Activated B cell treated with CpG ODN at 0.5 μM for 24 hours (primary cell): Measurements from ENCODE around the gene DAZAP1. TPM values are rescaled to one million over a fixed set of nuclear protein-coding genes. Genes with fewer than 3 reads are reported as not detected.

ENCODE experiments used
- ATAC-seq: fragments of 200-7000 bp; cut with Tn5 transposase; one replicate; pipeline ENCODE4 v1.10.0; 2021; ENCODE audit warnings: low read depth, mild to moderate bottlenecking, moderate library complexity
- CTCF ChIA-PET: fragments of 350-600 bp; sonication (Branson Sonifier 250); formaldehyde crosslinking; loops from one replicate; lab custom pipeline; 2021; ENCODE audit warnings: antibody characterized with exemption; lab: Charles Lee
- POLR2A ChIA-PET: fragments of 350-600 bp; sonication (Branson Sonifier 250); formaldehyde crosslinking; loops from one replicate; lab custom pipeline; 2021; ENCODE audit warnings: antibody characterized with exemption; lab: Charles Lee
- DNase-seq: peaks from one replicate; pipeline ENCODE4 v3.0.0; 2022
- H3K27ac Mint-ChIP-seq: one replicate; pipeline ENCODE4 v1.8.0; 2020; ENCODE audit warnings: mixed read lengths
- H3K27me3 Mint-ChIP-seq: one replicate; pipeline ENCODE4 v1.8.0; 2021; ENCODE audit warnings: mixed read lengths
- H3K36me3 Mint-ChIP-seq: one replicate; pipeline ENCODE4 v1.8.0; 2021; ENCODE audit warnings: low read depth, mixed read lengths
- H3K4me1 Mint-ChIP-seq: one replicate; pipeline ENCODE4 v1.8.0; 2021; ENCODE audit warnings: mixed read lengths
- H3K4me3 Mint-ChIP-seq: one replicate; pipeline ENCODE4 v1.8.0; 2020; ENCODE audit warnings: mild to moderate bottlenecking, mixed read lengths
- H3K9me3 Mint-ChIP-seq: one replicate; pipeline ENCODE4 v1.8.0; 2020; ENCODE audit warnings: mixed read lengths
- CTCF ChIP-seq: fragments of 200-600 bp; IDR thresholded peaks from one replicate; pipeline ENCODE4 v1.8.0; 2022; ENCODE audit warnings: antibody characterized with exemption, mild to moderate bottlenecking
- intact Hi-C: fragments of 100-400 bp; cut with micrococcal nuclease; formaldehyde crosslinking; loops from one replicate; pipeline ENCODE4 v1.15.1; 2024
- total RNA-seq: library from RNA; stranded (reverse); gene quantifications from 2 replicates; pipeline ENCODE4 v1.2.3, GENCODE V29; 2022

The DAZAP1 gene
- total RNA-seq, 1 donor from 2014 or later, result 195 TPM

- no peaks in the 10 kb centered on the region for H3K27me3 Mint-ChIP-seq
- peaks cover 4% of the 10 kb centered on the region for H3K36me3 Mint-ChIP-seq
- intact Hi-C loops, result no loop called here
- H3K9me3 Mint-ChIP-seq, result no peaks in the 10 kb centered on the region
- TF ChIP-seq CTCF, result no peak
- no peak overlapping the region for H3K27ac Mint-ChIP-seq
- ATAC-seq (no peak), DNase-seq (no peak)
- ChIA-PET CTCF (no interaction called here), POLR2A (interaction anchor here (0.6 kb wide), 1 partner anchor 420 kb away, joined by 4 read pairs; no protein-coding TSS in a partner anchor)
- H3K4me3 Mint-ChIP-seq, result no peak overlapping the region
- H3K4me1 Mint-ChIP-seq, result peaks cover 14% of the 10 kb centered on the region
Observed at GRCh38 chr19:1482361-1483130, 75.2 kb downstream of the DAZAP1 start.

- intact Hi-C loops, result no loop called here
- Mint-ChIP-seq H3K4me1 (peaks cover 7% of the 10 kb centered on the region), H3K27ac (no peak overlapping the region), H3K4me3 (no peak overlapping the region), H3K9me3 (no peaks in the 10 kb centered on the region), H3K27me3 (no peaks in the 10 kb centered on the region), H3K36me3 (peaks cover 4% of the 10 kb centered on the region)
- ChIA-PET CTCF (no interaction called here), POLR2A (no interaction called here)
- no peak for DNase-seq
- ATAC-seq, result no peak
- TF ChIP-seq CTCF, result no peak
Observed at GRCh38 chr19:1483131-1483978, 76.0 kb downstream of the DAZAP1 start.

- ChIA-PET POLR2A (no interaction called here), CTCF (no interaction called here)
- H3K4me1 Mint-ChIP-seq, result peaks cover 5% of the 10 kb centered on the region
- no peak overlapping the region for H3K27ac Mint-ChIP-seq
- DNase-seq, result no peak
- TF ChIP-seq CTCF, result no peak
- no peaks in the 10 kb centered on the region for H3K9me3 Mint-ChIP-seq
- ATAC-seq, result no peak
- H3K4me3 Mint-ChIP-seq, result no peak overlapping the region
- H3K27me3 Mint-ChIP-seq, result no peaks in the 10 kb centered on the region
- intact Hi-C loops, result no loop called here
- peaks cover 3% of the 10 kb centered on the region for H3K36me3 Mint-ChIP-seq
Observed at GRCh38 chr19:1483979-1484428, 76.6 kb downstream of the DAZAP1 start.

Other genes with a start within 250 kb of the DAZAP1 start
- 111 and 127 TPM in 2 replicates for gene SBNO2, start 233.3 kb upstream of the DAZAP1 start, total RNA-seq
- gene STK11, start 201.8 kb upstream of the DAZAP1 start, total RNA-seq, result 62.0 and 67.6 TPM in 2 replicates
- gene CBARP, start 169.6 kb upstream of the DAZAP1 start, total RNA-seq, result 0.29 and 0.64 TPM in 2 replicates
- 172 and 185 TPM in 2 replicates for gene ATP5F1D, start 165.8 kb upstream of the DAZAP1 start, total RNA-seq
- 64.5 and 68.4 TPM in 2 replicates for gene MIDN, start 159.0 kb upstream of the DAZAP1 start, total RNA-seq
- gene CIRBP, start 138.3 kb upstream of the DAZAP1 start, total RNA-seq, result 399 and 400 TPM in 2 replicates
- gene FAM174C, start 132.1 kb upstream of the DAZAP1 start, total RNA-seq, result 47.9 and 52.0 TPM in 2 replicates
- not detected in 2 replicates for gene EFNA2, start 121.7 kb upstream of the DAZAP1 start, total RNA-seq
- gene NDUFS7, start 23.7 kb upstream of the DAZAP1 start, total RNA-seq, result 82.1 and 84.3 TPM in 2 replicates
- gene GAMT, start 6.0 kb upstream of the DAZAP1 start, total RNA-seq, result 6.9 and 8.8 TPM in 2 replicates
- 1,788 and 2,029 TPM in 2 replicates for gene RPS15, start 30.8 kb downstream of the DAZAP1 start, total RNA-seq
- gene APC2, start 42.5 kb downstream of the DAZAP1 start, total RNA-seq, result 0.42 and 0.59 TPM in 2 replicates
- 42.8 and 55.7 TPM in 2 replicates for gene C19orf25, start 71.6 kb downstream of the DAZAP1 start, total RNA-seq
- 1.2 and 1.3 TPM in 2 replicates for gene PCSK4, start 82.8 kb downstream of the DAZAP1 start, total RNA-seq
- gene REEP6, start 83.6 kb downstream of the DAZAP1 start, total RNA-seq, result 1.1 and 1.5 TPM in 2 replicates
- not detected in 2 replicates for gene ADAMTSL5, start 105.4 kb downstream of the DAZAP1 start, total RNA-seq
- gene PLK5, start 116.5 kb downstream of the DAZAP1 start, total RNA-seq, result not detected in 2 replicates
- 2.1 and 2.5 TPM in 2 replicates for gene MEX3D, start 160.7 kb downstream of the DAZAP1 start, total RNA-seq
- 91.9 and 96.9 TPM in 2 replicates for gene MBD3, start 185.3 kb downstream of the DAZAP1 start, total RNA-seq
- 117 and 141 TPM in 2 replicates for gene UQCR11, start 197.9 kb downstream of the DAZAP1 start, total RNA-seq
- 139 and 143 TPM in 2 replicates for gene TCF3, start 245.0 kb downstream of the DAZAP1 start, total RNA-seq